Measurements from ENCODE around the gene XPO6. TPM values are rescaled to one million over a fixed set of nuclear protein-coding genes. Genes with fewer than 3 reads are reported as not detected.

Gene XPO6
- polyA plus RNA-seq, 1 of the 3 experiments (the other 2 are of a cell fraction), result 97.1 TPM

- 92% methylated on average over 12 of the region's 12 CpGs for WGBS (ENCODE audit: low lambda C conversion rate)
- ChIA-PET POLR2A (no interaction called here), CTCF (no interaction called here)
- no peak overlapping the region for H3K4me2 ChIP-seq
- no peak for TF ChIP-seq EZH2phosphoT487 (IDR thresholded peaks at IDR 0.05; ENCODE audit: borderline replicate concordance, low read depth)
- TF ChIP-seq NRF1 (IDR thresholded peaks at IDR 0.05; ENCODE audit: low read depth, low read length), result no peak
- TF ChIP-seq RXRA (IDR thresholded peaks at IDR 0.05; ENCODE audit: borderline replicate concordance, low read depth), result no peak
- no peak for TF ChIP-seq RAD21 (IDR thresholded peaks at IDR 0.05; ENCODE audit: low read length)
- TF ChIP-seq GABPA (IDR thresholded peaks at IDR 0.05; ENCODE audit: low read depth), result no peak
- TF ChIP-seq CHD2 (IDR thresholded peaks at IDR 0.05; ENCODE audit: low read length, partially characterized antibody), result no peak
- no peak for TF ChIP-seq FOXM1 (IDR thresholded peaks at IDR 0.05; ENCODE audit: low read depth)
- no peak for TF ChIP-seq SMC3 (IDR thresholded peaks at IDR 0.05; ENCODE audit: low read depth, low read length)
- no peak for TF ChIP-seq GATA2 (CRISPR knock-in tag; IDR thresholded peaks at IDR 0.05)
- no peak for TF ChIP-seq TAF1 (IDR thresholded peaks at IDR 0.05; ENCODE audit: borderline replicate concordance, low read depth, low read length)
- TF ChIP-seq TEAD4 (IDR thresholded peaks at IDR 0.05; ENCODE audit: borderline replicate concordance, insufficient read depth), result no peak
- no peak for TF ChIP-seq RFX5 (IDR thresholded peaks at IDR 0.05; ENCODE audit: low read length)
- no peak for TF ChIP-seq FOSL2 (IDR thresholded peaks at IDR 0.05; ENCODE audit: borderline replicate concordance, low read depth)
- TF ChIP-seq ZBTB33 (IDR thresholded peaks at IDR 0.05; ENCODE audit: borderline replicate concordance, low read depth), result no peak
- no peak for TF ChIP-seq MAX (IDR thresholded peaks at IDR 0.05; ENCODE audit: low read depth)
- no peak for TF ChIP-seq POLR2AphosphoS5 (IDR thresholded peaks at IDR 0.05; ENCODE audit: low read depth, low read length)
- no peak for TF ChIP-seq MEF2A (IDR thresholded peaks at IDR 0.05; ENCODE audit: borderline replicate concordance, low read depth)
- H3K9me2 ChIP-seq, result no peaks in the 10 kb centered on the region
- H3K9me3 ChIP-seq, result no peaks in the 10 kb centered on the region
- no peaks in the 10 kb centered on the region for H4K20me1 ChIP-seq (ENCODE audit: insufficient read depth)
- H2AFZ ChIP-seq (ENCODE audit: low read depth), result no peak overlapping the region
- no peak overlapping the region for H3K4me3 ChIP-seq (ENCODE audit: low read depth in 2 of 2, low read length in 1 of 2)
- DNase-seq, result no peak
- peaks cover 2% of the 10 kb centered on the region for H3F3A ChIP-seq (replicated peaks; ENCODE audit: insufficient read depth)
- H3K27ac ChIP-seq (ENCODE audit: low read depth in 2 of 2, low read length in 1 of 2), result no peak overlapping the region
- peaks cover 33% of the 10 kb centered on the region; the same call in 1 of the 2 replicates for H3K79me2 ChIP-seq (ENCODE audit: insufficient read depth)
- peaks cover 70 to 71% of the 10 kb centered on the region in 2 experiments for H3K36me3 ChIP-seq (replicated peaks in 1 of 2; ENCODE audit: control insufficient read depth in 1 of 2, insufficient read depth in 2 of 2, low read length in 1 of 2)
- H3K27me3 ChIP-seq (ENCODE audit: insufficient read depth), result no peaks in the 10 kb centered on the region
- no peak overlapping the region for H3K9ac ChIP-seq
- H3K4me1 ChIP-seq (ENCODE audit: control insufficient read depth in 1 of 2, insufficient read depth in 2 of 2, low read depth in 1 of 2, low read length in 1 of 2), result no peaks in the 10 kb centered on the region
These were observed 62.5 kb downstream of the XPO6 start for GRCh38 chr16:28149011-28149888.
